ENCODE results near the gene TMEM259.

TMEM259 gene

DNA sequence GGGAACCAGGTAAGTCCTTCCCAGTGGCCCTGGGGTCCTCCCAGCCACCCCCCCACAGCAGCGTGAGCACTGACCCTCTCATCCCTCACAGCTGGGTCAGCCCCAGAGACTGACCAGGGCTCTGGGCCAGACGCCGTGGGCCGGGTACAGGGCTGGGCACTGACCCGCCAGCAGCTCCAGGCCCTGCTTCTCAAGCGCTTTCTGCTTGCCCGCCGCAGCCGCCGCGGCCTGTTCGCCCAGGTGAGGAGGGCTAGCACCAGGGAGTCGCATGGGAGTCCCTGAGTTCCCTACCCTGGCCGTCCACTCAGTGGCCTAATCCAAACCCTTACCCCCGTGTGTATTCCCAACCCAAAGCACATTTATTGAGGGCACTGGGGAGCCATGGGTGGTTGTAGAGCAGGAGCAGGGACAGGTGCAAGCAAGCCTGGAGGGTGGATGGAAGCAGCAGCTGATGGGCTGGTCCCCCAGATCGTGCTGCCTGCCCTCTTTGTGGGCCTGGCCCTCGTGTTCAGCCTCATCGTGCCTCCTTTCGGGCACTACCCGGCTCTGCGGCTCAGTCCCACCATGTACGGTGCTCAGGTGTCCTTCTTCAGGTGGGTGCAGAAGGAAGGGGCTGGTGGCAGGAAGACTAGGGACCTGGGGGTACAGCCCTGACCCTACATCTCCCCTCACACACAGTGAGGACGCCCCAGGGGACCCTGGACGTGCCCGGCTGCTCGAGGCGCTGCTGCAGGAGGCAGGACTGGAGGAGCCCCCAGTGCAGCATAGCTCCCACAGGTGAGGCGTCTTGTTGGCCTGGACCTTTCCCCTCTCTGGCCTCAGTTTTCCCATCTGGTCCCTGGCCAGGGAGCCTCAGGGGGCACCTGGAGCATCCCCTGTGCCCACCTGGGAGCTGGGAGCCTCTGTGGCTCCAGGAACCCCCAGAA lies 33.4 kb upstream of the TMEM259 start:
- TF ChIP-seq, protein P1, sequence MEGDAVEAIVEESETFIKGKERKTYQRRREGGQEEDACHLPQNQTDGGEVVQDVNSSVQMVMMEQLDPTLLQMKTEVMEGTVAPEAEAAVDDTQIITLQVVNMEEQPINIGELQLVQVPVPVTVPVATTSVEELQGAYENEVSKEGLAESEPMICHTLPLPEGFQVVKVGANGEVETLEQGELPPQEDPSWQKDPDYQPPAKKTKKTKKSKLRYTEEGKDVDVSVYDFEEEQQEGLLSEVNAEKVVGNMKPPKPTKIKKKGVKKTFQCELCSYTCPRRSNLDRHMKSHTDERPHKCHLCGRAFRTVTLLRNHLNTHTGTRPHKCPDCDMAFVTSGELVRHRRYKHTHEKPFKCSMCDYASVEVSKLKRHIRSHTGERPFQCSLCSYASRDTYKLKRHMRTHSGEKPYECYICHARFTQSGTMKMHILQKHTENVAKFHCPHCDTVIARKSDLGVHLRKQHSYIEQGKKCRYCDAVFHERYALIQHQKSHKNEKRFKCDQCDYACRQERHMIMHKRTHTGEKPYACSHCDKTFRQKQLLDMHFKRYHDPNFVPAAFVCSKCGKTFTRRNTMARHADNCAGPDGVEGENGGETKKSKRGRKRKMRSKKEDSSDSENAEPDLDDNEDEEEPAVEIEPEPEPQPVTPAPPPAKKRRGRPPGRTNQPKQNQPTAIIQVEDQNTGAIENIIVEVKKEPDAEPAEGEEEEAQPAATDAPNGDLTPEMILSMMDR (IDR thresholded peaks at IDR 0.05; ENCODE audit: borderline replicate concordance, insufficient read depth, low read depth, low read length), result no peak
- no peak overlapping the region for H3K4me3 ChIP-seq (ENCODE audit: low read depth, low read length)

DNA sequence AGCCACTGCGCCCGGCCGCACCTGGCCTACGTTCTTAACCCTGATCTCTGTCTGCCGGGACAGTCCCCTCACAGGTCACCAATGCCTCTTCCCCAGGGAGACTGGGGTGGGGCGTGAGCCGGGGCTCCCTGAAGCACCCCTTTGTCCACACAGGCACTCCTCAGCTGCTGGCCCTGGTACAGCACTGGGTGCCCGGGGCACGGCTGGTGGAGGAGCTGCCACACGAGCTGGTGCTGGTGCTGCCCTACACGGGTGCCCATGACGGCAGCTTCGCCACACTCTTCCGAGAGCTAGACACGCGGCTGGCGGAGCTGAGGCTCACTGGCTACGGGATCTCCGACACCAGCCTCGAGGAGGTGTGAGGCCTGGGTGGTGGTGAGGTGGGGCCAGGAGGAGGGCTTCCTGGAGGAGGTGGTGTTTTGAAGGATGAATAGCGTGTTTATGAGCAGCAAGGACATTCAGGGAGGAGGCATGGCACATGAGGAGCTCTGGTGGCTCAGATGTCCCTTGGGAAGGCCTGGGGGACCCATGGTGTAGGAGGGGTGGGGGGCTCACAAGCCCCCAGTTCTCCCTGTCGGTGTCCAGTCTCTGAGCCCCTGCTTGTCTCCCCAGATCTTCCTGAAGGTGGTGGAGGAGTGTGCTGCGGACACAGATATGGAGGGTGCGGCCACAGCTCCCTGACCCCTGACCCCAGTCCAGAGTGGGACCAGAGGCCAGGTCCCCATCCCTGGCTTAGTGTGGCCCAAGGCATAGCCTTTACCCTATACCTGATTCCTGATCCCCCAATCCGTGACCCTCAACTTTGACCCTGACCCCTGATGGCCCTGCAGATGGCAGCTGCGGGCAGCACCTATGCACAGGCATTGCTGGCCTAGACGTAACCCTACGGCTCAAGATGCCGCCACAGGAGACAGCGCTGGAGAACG lies 32.5 kb upstream of the TMEM259 start:
- H3K4me3 ChIP-seq (ENCODE audit: low read depth, low read length), result no peak overlapping the region
- TF ChIP-seq, protein P1 (IDR thresholded peaks at IDR 0.05; ENCODE audit: borderline replicate concordance, insufficient read depth, low read depth, low read length), result no peak

DNA sequence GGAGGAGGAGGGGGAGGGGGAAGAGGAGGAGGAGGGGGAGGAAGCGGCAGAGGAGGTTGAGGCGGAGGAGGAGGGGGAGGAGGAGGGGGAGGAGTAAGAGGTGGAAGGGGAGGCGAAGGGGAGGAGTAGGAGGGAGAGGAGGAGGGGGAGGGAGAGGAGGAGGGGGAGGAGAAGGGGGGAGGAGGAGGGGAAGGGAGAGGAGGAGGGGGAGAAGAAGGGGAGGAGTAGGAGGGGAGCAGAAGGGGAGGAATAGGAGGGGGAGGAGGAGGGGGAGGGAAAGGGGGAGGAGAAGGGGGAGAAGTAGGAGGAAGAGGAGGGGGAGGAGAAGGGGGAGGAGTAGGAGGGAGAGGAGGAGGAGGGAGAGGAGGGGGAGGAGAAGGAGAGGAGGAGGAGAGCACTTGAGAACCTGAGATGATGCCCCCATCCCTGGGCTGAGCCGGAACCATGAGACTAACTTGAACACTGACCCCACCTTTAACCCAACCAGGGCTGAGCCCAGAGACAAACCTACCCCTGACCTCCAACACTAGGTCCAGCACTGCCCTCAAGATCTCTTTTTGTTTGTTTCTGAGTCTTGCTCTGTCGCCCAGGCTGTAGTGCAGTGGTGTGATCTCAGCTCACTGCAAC lies 31.5 kb upstream of the TMEM259 start:
- no peak overlapping the region for H3K4me3 ChIP-seq (ENCODE audit: low read depth, low read length)
- TF ChIP-seq, protein P1 (IDR thresholded peaks at IDR 0.05; ENCODE audit: borderline replicate concordance, insufficient read depth, low read depth, low read length), result no peak

DNA sequence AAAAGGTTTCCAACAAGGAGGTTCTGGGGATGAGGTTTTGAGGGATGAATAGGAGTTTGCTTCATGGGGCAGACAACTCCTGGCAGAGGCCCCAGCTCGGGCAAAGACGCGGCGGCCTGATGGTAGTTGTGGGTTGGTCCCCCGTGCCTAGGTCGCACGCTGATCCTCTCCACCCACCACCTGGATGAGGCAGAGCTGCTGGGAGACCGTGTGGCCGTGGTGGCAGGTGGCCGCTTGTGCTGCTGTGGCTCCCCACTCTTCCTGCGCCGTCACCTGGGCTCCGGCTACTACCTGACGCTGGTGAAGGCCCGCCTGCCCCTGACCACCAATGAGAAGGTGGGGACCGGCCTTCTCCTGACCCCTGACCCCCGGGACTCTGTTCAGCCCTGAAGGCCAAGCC lies 30.9 kb upstream of the TMEM259 start:
- TF ChIP-seq, protein P1 (IDR thresholded peaks at IDR 0.05; ENCODE audit: borderline replicate concordance, insufficient read depth, low read depth, low read length), result no peak
- H3K4me3 ChIP-seq (ENCODE audit: low read depth, low read length), result no peak overlapping the region

DNA sequence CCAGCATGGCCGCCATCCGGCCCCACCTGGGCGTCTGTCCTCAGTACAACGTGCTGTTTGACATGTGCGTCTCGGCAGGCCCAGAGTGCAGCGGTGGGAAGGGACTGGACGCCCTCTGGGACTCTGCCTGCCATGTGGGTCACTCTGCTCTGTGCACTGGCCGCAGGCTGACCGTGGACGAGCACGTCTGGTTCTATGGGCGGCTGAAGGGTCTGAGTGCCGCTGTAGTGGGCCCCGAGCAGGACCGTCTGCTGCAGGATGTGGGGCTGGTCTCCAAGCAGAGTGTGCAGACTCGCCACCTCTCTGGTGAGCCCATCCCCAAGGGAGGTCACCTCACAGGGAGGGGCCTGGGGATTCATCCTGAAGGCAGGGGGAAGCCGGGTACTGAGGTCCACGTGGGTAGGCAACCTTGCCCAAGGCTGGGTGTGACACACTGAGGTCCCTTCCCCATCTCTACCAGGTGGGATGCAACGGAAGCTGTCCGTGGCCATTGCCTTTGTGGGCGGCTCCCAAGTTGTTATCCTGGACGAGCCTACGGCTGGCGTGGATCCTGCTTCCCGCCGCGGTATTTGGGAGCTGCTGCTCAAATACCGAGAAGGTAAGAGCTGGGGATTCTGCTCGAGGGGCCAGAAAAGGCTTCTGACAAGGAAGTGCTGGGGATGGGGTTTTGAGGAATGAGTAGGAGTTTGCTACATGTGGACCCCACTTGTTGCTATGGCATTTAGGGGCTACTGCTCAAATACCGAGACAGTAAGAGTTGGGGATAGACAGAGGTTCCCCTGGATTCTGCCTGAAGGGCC lies 30.3 kb upstream of the TMEM259 start:
- H3K4me3 ChIP-seq (ENCODE audit: low read depth, low read length), result no peak overlapping the region
- TF ChIP-seq, protein P1 (IDR thresholded peaks at IDR 0.05; ENCODE audit: borderline replicate concordance, insufficient read depth, low read depth, low read length), result no peak

DNA sequence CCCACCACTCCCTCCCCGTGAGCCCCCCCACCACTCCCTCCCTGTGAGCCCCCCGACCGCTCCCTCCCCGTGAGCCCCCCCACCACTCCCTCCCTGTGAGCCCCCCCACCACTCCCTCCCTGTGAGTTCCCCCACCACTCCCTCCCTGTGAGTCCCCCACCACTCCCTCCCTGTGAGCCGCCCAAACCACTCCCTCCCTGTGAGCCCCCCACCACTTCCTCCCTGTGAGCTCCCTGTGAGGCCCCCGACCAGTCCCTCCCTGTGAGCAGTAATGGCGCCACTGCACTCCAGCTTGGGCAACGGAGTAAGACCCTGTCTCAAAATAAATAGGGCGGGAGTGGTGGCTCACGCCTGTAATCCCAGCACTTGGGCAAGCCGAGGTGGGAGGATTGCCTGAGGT lies 28.9 kb upstream of the TMEM259 start:
- TF ChIP-seq, protein P1 (IDR thresholded peaks at IDR 0.05; ENCODE audit: borderline replicate concordance, insufficient read depth, low read depth, low read length), result no peak
- no peak overlapping the region for H3K4me3 ChIP-seq (ENCODE audit: low read depth, low read length)
